Left colon (tissue), 2 donors: Measurements from ENCODE around the gene GPR55. TPM values are rescaled to one million over a fixed set of nuclear protein-coding genes. Genes with fewer than 3 reads are reported as not detected.

Source experiments
- ATAC-seq: fragments of 200-7000 bp; cut with Tn5 transposase; one replicate; pipeline ENCODE4 v1.9.1; 2020; ENCODE audit warnings: mild to moderate bottlenecking, moderate library complexity
- DNase-seq, 2 donors: peaks; one replicate each; pipeline ENCODE4 v3.0.0-alpha.2; 2020
- intact Hi-C, 2 donors: fragments of 100-400 bp; cut with DNase I in 1 of 2; cut with micrococcal nuclease in 1 of 2; formaldehyde crosslinking; loops; one replicate each; pipeline versions ENCODE4 v1.11.2 to v1.14.0; 2022; cut with DNase I, micrococcal nuclease
- total RNA-seq, 2 donors: library from RNA; stranded (reverse); fragmentation: NEBNext Ultra II Directional; extraction: Animal tissue kit (Norgen Biotek cat#: 25700); gene quantifications; one replicate each; pipeline ENCODE4 v1.2.1, GENCODE V29; 2021
- donor health status: DM: no; HTN: no; CAD: no.
- donor health status: DM: yes; HTN: yes; CAD: no.

GPR55 gene
- total RNA-seq, 2 donors from 2014 or later = 0.34 TPM

DNA sequence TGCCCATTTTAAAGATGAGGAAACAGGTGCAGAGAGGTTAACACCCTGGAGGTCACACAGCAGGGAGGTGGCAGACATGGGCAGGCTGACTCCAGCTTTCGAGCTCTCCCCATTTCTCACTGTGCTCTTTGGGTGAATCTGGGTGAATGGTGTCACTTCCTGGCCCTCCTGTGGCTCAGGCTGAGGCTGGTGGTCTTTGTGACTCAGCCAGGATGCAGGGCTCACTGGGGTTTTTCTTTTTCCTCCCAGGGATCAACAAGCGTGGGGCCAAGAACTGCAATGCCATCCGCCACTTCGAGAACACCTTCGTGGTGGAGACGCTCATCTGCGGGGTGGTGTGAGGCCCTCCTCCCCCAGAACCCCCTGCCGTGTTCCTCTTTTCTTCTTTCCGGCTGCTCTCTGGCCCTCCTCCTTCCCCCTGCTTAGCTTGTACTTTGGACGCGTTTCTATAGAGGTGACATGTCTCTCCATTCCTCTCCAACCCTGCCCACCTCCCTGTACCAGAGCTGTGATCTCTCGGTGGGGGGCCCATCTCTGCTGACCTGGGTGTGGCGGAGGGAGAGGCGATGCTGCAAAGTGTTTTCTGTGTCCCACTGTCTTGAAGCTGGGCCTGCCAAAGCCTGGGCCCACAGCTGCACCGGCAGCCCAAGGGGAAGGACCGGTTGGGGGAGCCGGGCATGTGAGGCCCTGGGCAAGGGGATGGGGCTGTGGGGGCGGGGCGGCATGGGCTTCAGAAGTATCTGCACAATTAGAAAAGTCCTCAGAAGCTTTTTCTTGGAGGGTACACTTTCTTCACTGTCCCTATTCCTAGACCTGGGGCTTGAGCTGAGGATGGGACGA is 47.1 kb downstream of the GPR55 start:
- intact Hi-C loops = no loop called here
- DNase-seq (no peak), ATAC-seq (peak; percentile 16)

DNA sequence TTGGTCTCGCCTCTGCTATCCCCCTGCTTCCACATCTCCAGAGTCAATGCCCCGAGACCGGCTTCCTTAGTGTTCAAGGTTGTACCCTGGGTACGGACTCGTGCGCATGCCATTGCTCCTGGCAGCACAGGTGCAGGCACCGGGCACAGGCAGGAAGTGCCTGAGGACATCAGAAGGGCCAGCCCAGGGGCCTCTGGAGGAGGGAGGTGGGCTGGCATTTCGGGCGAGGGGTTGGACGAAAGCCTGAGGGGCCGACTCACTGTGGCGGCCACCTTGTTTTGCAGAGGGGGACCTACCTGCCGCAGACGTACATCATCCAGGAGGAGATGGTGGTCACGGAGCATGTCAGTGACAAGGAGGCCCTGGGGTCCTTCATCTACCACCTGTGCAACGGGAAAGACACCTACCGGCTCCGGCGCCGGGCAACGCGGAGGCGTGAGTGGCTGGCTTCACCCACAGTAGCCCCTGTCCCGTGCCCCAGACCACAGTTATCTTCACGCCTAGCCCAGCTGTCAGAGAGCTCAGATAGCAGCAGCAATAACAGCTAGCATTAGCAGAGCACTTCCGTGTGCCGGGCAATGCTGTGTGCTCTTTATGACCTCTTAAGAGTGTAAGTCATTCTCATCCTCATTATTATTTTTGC is 47.8 kb downstream of the GPR55 start:
- intact Hi-C loops = no loop called here
- ATAC-seq (peak; percentile 49), DNase-seq (no peak)

DNA sequence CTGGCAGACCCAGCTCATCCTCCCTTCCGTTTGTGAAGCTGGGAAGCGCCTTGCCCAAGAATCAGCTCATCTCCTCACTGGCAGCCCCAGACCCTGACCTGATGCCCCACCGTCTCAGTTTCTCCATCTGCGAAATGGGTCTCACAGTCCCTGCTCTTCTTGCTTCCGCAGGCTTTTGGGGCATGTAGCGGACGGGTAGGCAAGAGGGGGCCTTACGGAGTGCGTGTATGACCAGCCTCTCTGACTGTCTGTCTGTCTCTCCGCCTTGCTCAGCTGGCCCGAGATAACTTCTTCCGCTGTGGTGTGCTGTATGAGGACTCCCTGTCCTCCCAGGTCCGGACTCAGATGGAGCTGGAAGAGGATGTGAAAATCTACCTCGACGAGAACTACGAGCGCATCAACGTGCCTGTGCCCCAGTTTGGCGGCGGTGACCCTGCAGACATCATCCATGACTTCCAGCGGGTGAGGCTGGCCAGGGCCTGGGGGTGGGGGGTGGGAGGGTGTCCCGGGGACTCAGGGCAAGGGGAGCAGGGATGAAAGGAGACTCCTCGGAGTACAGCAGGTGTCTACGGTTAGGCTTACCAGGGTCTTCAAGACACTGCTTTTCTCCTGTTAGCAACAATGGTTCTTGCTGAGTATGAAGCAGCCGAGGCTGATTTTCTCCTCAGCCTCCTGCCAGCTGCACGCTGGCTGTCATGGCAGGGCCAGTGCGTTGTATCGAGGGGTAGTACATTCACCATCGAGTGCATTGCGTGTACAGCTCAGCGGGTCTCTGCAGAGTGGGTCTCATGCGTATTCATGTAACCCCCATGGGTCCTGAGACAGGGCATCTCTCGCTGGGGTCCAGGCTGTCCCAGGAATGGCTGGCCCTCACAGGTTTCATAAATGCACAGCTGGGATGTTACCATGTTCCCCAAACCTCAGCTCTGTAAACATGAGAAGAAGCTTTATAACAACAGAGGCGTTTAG is 49.4 kb downstream of the GPR55 start:
- DNase-seq = no peak

DNA sequence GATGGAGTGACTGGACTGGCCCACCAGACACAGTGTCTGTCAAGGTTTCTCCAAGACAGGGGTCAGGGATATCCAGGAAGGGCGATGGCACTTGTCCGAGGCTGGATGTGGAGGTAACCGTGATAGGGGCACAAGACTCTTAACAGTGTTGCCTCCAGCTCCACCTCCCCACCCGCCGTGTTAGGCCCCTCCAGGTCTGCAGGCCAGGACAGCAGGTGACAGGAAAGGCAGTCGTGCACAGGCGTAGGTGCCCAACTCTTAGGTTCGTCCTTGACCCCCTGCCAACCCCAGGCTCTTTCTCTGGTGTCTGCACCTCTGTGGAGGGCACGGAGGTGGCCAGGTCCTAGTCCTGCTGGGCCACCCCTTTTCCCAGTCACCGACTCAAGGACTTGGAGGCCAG is 50.2 kb downstream of the GPR55 start:
- DNase-seq = no peak
- intact Hi-C loops = no loop called here
- ATAC-seq = no peak

More for the DNA sequence above, 49.4 kb downstream of the GPR55 start:
- no peak for ATAC-seq
- intact Hi-C loops = no loop called here

DNA sequence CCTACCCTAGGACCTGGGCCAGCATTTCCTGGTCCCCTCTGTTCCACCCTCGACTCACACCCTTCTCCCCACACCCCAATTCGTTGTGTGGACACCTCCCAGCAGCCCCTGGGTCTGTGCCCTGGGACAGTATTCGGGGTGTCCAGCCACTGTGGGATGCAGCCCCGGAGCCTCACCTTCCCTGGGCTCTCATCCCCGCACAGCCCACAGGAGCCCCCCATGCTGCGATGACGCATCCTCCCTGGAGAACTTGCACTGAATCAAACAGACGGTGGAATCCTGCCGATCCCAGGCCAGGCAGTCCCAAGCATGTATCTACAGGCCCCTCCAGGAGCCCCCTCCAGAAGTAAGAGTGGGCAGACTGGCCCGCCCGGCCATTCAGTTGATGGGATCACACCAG is 50.6 kb downstream of the GPR55 start:
- intact Hi-C loops = no loop called here
- DNase-seq (no peak), ATAC-seq (no peak)

DNA sequence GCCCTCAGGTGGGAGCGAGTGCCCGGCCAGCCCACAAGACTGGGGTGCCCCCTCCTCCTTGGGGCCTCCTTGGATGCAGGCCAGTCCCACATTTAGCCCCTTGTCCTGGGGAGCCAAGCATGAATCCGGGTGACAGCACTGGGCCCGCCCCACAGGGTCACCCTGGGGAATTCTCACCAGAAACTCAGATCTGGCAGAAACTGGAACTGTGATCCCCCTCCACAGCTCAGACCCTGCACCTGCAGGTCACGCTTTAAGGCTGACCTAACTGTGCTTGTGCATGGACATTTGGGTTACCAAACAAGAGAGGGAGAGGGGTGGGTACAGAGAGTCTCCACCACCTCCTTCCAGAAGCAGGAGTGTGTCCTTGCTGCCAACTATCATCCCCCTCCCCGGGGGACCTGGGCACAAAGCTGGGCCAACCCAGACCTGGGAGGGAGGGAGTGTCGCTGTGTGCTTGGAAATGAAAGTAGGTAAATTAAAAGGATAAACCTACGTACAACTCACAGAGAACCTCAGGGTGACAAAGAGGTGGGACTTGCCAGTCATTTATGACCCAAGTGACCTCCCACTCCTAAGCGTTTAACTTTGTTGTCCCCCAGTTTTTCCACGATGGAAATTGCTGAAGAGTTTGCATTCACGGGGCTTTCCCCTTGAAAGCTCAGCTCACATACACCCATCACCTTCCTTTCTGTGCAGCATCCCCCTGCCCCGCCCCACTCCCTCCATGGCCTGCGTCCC is 51.2 kb downstream of the GPR55 start:
- DNase-seq (peak in 1 of 2 donors; percentile 52), ATAC-seq (no peak)
- intact Hi-C loops = no loop called here

DNA sequence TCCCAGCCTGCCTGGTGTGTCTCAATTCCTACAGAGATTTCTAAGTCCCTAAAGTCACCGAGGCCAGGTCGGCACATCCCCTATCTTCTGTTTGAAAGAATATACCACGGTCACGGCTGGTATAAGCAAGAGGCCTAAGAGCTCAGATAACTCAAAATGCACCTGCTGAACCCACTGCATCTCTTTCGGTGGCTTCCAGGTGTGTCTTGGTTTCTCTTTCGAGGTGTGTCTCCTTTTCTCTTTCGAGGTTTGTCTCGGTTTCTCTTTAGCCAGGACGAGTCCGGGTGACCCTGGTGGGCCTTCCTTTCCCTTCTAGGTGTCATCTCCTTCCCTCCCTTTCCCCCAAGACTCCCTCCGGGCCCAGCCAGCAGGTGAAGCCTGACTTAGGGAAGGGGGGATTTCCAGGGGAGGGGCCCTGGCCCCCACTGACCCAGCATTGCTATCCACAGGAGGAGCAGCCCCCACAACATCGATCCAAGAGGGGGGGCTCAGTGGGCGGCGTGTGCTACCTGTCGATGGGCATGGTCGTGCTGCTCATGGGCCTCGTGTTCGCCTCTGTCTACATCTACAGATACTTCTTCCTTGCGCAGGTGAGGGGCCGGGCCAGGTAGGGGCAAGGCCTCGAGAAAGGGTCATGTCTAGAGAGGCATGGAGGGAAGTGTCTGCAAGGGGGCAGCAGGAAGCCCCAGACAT is 51.9 kb downstream of the GPR55 start:
- DNase-seq (peak; percentile 27 to 53), ATAC-seq (peak; percentile 11)
- intact Hi-C loops = no loop called here

DNA sequence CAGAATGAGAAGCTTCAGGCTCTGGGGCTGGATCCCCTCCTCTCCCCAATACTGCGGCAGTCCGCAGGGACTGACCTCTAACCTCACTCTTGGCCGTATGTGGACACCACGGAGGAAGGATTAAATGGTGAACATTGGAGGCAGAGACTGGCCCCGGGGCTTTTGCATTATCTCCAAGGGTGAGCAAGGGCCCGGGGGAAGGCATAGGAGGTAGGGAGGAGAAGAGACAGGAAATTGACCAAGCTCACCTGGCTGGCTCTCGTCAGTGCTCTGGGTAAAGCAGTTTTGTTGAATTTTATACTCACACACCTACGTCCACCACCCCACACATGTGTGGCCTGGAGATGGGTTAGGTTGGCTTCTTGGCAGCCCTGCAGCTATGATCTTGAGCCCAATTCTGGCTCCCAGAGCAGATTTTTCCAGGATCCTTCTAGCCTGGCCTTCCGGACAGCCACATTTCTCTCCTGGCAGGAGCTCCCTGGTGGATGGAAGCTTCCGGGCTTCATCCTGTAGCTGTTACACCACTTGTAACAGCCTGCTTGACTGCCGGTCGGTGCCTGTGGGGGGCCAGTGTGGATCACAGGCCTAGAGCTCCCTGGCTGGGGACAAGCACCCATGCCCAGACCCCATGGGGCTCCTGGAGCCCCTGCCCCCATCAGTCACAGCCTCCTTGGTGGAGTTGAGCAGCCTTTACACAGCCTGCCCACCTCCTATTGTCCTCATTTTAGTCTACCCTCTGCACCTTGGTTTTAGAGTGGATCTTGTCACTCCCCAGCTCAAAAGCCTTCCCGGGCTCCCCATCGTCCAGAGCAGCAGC is 52.7 kb downstream of the GPR55 start:
- ATAC-seq (no peak), DNase-seq (peak in 1 of 2 donors; percentile 32)
- intact Hi-C loops = no loop called here

DNA sequence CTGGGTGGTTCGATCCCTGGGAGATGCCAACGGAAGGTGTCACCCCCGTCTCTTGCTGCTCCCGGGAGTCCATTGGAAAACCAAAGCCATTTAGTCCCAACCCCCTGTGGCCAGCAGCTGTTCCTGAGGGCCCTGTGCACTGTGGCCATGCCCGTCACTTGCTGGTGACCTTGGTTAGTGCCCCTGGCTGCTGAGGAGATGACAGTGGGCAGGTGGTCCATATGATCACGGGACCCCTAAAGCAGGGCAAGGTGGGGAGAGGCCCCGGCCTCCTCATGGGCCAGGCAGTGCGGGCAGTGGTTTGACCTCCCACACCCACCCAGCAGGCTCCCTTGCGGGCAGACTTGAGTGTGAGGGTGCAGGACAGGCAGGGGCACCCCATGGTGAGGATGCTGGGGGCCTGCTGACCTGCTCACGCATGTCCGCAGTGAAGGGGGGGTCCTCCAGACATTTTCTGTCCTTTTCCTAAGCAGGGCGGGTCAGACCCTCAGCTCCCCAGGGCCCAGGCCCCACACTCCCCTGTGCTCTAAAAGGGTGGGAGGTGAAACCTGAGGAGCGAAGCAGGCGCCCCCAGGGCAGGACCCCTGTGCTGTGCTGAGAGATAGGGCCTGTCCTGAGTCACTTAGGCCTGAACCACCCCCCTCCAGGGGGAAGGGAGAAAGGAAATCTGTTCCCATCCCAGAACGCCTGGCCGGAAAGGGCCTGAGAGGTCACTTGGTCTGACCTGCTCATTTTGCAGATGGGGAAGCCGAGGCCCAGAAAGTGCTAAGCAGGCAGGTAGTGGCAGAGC is 53.5 kb downstream of the GPR55 start:
- no peak for DNase-seq
- intact Hi-C loops = no loop called here
- no peak for ATAC-seq

DNA sequence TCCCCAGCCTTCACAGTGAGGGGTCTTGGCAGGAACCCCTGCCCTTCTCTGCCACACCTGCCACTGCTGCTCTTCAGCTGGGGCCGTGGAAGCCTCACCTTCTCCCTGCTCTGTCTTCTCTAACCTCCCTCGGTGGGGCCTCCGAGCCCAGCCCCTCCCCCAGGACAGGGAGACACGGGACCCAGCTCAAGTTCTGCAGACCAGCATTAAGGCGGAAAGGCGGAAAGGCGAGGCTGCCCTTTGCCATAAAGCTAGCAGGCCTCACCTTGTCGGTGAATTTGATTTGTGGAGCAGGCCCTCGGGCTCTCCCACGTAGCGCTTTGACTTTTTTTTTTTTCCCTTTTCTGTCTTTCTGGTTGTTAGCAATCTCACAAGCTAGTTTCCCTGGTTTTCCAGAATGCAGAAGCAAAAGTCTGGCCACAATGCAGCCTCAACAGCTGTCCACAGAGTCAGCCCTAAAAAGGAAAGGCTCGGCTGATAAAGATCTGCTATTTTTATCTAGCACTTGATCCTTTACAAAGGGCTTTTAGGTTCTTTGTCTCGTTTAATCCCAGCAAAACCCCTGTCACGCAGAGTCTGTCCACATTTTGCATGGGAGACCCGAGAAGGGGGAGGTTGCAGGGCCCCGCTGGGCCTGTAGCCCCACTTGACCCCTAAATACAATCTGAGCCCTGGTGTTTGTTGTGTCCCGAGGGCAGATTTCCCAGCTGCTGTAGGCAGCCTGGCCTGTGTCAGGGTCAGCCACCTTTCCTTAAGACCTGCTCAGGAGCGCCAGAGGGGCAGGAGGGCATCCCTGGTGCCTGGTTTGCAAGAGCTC is 54.3 kb downstream of the GPR55 start:
- intact Hi-C loops = no loop called here
- peak; percentile 46 for ATAC-seq
- DNase-seq = peak in 1 of 2 donors; percentile 75

DNA sequence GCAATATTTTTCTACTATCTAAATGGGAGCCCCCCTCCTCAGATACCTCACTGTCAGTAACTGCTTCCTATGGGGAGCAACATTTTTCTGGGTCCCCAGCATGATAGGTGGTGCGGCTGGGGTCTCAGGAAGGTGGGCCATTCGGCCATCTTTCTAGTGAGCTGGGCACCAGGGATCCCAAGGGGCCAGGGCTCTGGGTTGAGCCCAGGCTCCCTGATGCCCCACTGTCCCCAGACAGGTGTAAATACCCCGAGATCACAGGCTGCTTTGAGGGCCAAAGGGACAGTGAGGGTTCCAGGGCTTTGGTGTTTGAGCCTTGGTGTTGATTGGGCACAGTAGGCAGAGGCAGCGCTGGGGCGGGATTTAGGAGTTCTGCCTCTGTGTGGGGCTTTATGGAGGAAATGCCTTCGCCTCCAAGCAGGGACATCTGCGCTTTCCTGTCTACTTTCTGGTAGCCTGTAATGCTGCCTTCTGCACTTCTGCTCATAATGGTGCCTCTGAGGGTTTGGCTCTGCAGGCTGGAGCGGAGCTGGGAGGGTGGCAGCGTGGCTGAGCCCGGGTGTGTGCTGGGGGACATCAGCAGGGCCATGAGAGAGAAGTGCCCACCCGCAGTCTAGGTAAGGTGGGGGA is 55.0 kb downstream of the GPR55 start:
- DNase-seq (peak in 1 of 2 donors; percentile 57), ATAC-seq (peak; percentile 20)
- intact Hi-C loops = no loop called here

DNA sequence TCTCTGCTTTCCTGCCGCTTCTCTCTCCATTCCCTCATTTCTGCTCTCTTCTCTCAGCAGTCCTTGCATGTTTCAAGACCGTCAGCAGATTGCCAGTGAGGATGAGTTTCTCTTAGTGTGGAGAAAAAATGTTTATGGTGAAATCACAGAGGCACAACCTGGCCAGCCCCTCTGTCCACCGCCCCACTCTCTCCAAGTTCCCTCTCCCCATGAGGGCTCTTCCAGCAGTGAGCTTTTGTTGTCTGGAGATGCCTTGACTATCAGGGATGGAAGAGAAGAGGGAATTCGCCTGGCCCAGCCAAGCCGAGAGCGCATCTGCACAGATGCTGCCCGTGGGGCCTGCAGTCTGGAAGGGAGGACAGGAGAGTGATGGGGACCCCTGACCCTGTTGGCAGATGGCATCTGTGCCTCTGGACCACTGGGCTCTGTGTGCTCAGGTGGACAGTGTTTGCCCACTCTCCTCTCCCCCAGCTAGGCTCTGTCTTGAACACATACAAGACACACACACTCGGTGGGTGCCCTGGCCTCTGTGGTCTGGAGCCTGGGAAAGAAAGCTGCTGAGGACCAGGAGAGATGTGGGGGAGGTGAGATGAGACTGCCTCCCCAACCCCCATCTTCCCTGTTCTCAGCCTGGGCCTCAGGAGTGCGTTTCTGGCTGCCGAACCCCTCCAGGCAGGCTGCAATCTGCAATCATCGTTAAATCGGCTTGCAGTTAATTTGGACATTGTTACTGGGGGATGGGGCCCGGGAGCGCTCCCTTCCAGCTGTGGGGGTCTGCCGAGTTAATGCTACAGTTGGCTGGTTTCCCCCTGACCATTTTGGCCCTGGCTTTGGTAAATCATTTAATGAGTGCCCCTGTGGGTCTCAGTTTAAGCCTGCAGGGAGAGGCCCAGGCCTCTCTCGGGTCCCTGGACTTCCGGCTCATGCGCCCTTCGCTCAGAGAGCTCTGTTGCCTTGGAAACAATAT is 55.8 kb downstream of the GPR55 start:
- ATAC-seq (no peak), DNase-seq (no peak)
- intact Hi-C loops = no loop called here

DNA sequence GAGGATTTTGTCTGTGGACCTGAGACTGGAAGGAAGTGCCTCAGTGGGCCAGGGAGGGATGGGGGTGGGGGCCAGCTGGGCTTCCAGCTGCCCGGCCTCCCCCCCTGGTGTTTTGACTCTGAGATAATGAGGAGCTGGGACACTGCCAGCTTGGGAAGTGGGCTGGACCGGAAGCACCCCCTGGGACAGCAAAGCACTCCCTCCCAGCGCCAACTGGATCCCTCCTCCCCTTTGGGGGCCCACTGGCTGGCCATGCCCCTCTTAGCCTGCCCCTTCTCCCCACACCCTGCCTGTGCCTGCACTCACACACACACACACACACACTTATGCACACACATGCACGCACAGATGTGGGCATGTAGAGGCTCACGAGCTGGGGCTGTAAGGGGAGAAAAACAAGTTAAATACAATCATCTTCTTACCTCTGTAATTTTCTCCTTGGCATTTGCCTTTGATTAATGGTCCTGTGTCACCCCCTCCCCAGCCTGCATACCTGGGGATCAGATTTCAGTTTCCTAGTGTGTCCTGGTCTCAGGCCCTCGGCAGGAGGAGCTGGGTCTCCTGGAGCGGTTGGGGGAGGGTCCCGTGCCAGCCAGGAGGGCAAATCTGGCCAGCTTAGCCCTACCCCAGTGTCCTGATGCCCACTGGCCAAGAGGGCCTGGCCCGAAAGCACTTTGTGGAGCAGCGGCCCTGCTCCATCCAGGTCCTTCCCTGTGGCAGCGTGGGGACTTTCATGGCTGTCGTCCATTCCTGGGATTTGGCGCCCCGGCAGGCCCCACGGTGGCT is 56.7 kb downstream of the GPR55 start:
- DNase-seq = no peak
- no peak for ATAC-seq
- intact Hi-C loops = no loop called here
